MCF 10A (cell line): ENCODE results near the gene SEC14L5. TPM values are rescaled to one million over a fixed set of nuclear protein-coding genes. Genes with fewer than 3 reads are reported as not detected.

ENCODE experiments used
- BruUV-seq: library from RNA; stranded (reverse); fragments of 400-500 nt; replicated peaks from 2 replicates; lab custom pipeline; 2021; lab: Mats Ljungman, UMichigan
- CTCF ChIA-PET: fragments of 300-600 bp; sonication (Branson Sonifier 250); formaldehyde crosslinking; extraction: SDS; loops from one replicate; lab custom pipeline; 2021; ENCODE audit warnings: antibody characterized with exemption, inconsistent platforms; lab: Yijun Ruan, JAX
- POLR2A ChIA-PET: fragments of 300-600, 350-650 bp; sonication (Branson Sonifier 250); formaldehyde crosslinking; extraction: SDS; loops from one replicate; lab custom pipeline; 2020; ENCODE audit warnings: antibody characterized with exemption, inconsistent platforms; lab: Yijun Ruan, JAX
- DNase-seq: peaks from one replicate; pipeline ENCODE4 v3.0.0-alpha.2; 2018; ENCODE audit not compliant: unreplicated experiment
- H3K27ac Mint-ChIP-seq: one replicate; pipeline ENCODE4 v1.8.0; 2022; ENCODE audit warnings: mild to moderate bottlenecking, low read depth, mixed read lengths; ENCODE audit not compliant: unreplicated experiment
- H3K27me3 Mint-ChIP-seq: one replicate; pipeline ENCODE4 v1.8.0; 2022; ENCODE audit warnings: mixed read lengths; ENCODE audit not compliant: insufficient read depth, unreplicated experiment
- H3K36me3 Mint-ChIP-seq: one replicate; pipeline ENCODE4 v1.8.0; 2022; ENCODE audit warnings: mild to moderate bottlenecking, moderate library complexity, mixed read lengths; ENCODE audit not compliant: insufficient read depth, unreplicated experiment
- H3K4me1 Mint-ChIP-seq: one replicate; pipeline ENCODE4 v1.8.0; 2022; ENCODE audit warnings: mixed read lengths; ENCODE audit not compliant: insufficient read depth, unreplicated experiment
- H3K4me3 Mint-ChIP-seq: one replicate; pipeline ENCODE4 v1.8.0; 2022; ENCODE audit warnings: mild to moderate bottlenecking, moderate library complexity, mixed read lengths; ENCODE audit not compliant: unreplicated experiment
- H3K9me3 Mint-ChIP-seq: one replicate; pipeline ENCODE4 v1.8.0; 2022; ENCODE audit warnings: mixed read lengths; ENCODE audit not compliant: unreplicated experiment
- intact Hi-C: fragments of 100-400 bp; cut with micrococcal nuclease; formaldehyde crosslinking; loops from 2 replicates; pipeline ENCODE4 v1.14.1; 2022
- total RNA-seq: library from RNA; stranded (reverse); gene quantifications from 2 replicates; pipeline ENCODE4 v1.2.3, GENCODE V29; 2022
- TF ChIP-seq, protein P1 (sequence below): fragments of 200-600 bp; IDR thresholded peaks from one replicate; pipeline ENCODE4 v1.8.0; 2022; ENCODE audit warnings: antibody characterized with exemption, mild to moderate bottlenecking; ENCODE audit not compliant: unreplicated experiment

Gene SEC14L5
- total RNA-seq, 1 experiment from 2014 or later = not detected

GRCh38 chr16:4944333-4945281 is 13.5 kb upstream of the SEC14L5 start:
- H3K27ac Mint-ChIP-seq = peak overlapping the region; percentile 91
- no peaks in the 10 kb centered on the region for H3K9me3 Mint-ChIP-seq
- no peaks in the 10 kb centered on the region for H3K36me3 Mint-ChIP-seq
- peak; percentile 98 for DNase-seq
- TF ChIP-seq, protein P1, sequence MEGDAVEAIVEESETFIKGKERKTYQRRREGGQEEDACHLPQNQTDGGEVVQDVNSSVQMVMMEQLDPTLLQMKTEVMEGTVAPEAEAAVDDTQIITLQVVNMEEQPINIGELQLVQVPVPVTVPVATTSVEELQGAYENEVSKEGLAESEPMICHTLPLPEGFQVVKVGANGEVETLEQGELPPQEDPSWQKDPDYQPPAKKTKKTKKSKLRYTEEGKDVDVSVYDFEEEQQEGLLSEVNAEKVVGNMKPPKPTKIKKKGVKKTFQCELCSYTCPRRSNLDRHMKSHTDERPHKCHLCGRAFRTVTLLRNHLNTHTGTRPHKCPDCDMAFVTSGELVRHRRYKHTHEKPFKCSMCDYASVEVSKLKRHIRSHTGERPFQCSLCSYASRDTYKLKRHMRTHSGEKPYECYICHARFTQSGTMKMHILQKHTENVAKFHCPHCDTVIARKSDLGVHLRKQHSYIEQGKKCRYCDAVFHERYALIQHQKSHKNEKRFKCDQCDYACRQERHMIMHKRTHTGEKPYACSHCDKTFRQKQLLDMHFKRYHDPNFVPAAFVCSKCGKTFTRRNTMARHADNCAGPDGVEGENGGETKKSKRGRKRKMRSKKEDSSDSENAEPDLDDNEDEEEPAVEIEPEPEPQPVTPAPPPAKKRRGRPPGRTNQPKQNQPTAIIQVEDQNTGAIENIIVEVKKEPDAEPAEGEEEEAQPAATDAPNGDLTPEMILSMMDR = no peak
- peak overlapping the region; percentile 54 for H3K4me3 Mint-ChIP-seq
- no peaks in the 10 kb centered on the region for H3K27me3 Mint-ChIP-seq
- CTCF ChIA-PET = interaction anchor here (0.6 to 1.3 kb wide), 7 partner anchors 8 to 142 kb away, joined by 3 to 7 read pairs (median 4); partner anchors contain the start of gene PPL
- intact Hi-C loops = loop anchor here (1.0 kb wide), 2 partner anchors 9 to 96 kb away; no protein-coding TSS in a partner anchor
- BruUV-seq = no TSS peak
- POLR2A ChIA-PET = interaction anchor here (0.5 to 2.3 kb wide), 18 partner anchors 8 to 484 kb away, joined by 3 to 45 read pairs (median 3); partner anchors contain the start of genes ANKS3, DNAAF8, NMRAL1 and PPL
- H3K4me1 Mint-ChIP-seq = peaks cover 45% of the 10 kb centered on the region

- Mint-ChIP-seq H3K27ac (peak overlapping the region; percentile 91), H3K36me3 (no peaks in the 10 kb centered on the region), H3K9me3 (no peaks in the 10 kb centered on the region), H3K4me1 (peaks cover 45% of the 10 kb centered on the region), H3K4me3 (peak overlapping the region; percentile 54), H3K27me3 (no peaks in the 10 kb centered on the region)
- POLR2A ChIA-PET = interaction anchor here (0.5 to 2.3 kb wide), 13 partner anchors 10 to 471 kb away, joined by 3 to 45 read pairs (median 3); partner anchors contain the start of genes NMRAL1 and PPL
- no TSS peak for BruUV-seq
- TF ChIP-seq, protein P1 = no peak
- DNase-seq = peak; percentile 95
- CTCF ChIA-PET = interaction anchor here (0.6 to 1.3 kb wide), 5 partner anchors 10 to 45 kb away, joined by 3 to 6 read pairs (median 3); no protein-coding TSS in a partner anchor
- intact Hi-C loops = no loop called here
Observed at GRCh38 chr16:4945560-4946502, 12.3 kb upstream of the SEC14L5 start.

DNA sequence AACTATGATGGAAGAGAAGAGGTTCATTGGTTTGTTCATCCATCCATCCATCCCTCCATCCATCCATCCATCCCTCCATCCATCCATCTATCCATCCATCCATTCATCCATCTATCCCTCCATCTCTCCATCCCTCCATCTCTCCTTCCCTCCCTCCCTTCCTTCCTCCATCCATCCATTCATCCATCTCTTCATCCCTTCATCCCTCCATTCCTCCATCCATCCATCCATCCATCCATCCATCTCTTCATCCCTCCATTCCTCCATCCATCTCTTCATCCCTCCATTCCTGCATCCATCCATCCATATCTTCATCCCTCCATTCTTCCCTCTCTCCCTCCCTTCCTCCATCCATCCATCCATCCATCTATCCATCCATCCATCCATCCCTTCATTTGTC is 11.2 kb upstream of the SEC14L5 start:
- no TSS peak for BruUV-seq
- Mint-ChIP-seq H3K9me3 (no peaks in the 10 kb centered on the region), H3K27ac (no peak overlapping the region), H3K4me1 (peaks cover 37% of the 10 kb centered on the region), H3K27me3 (no peaks in the 10 kb centered on the region), H3K4me3 (no peak overlapping the region), H3K36me3 (no peaks in the 10 kb centered on the region)
- no peak for DNase-seq
- TF ChIP-seq, protein P1 = no peak
- ChIA-PET CTCF (interaction anchor here (0.6 to 0.7 kb wide), 3 partner anchors 10 to 87 kb away, joined by 3 to 4 read pairs (median 3); partner anchors contain the start of gene NAGPA), POLR2A (interaction anchor here (0.7 to 1.1 kb wide), 2 partner anchors 99 to 114 kb away, joined by 3 read pairs; no protein-coding TSS in a partner anchor)
- intact Hi-C loops = no loop called here
